GM12878 (cell line): Measurements from ENCODE around the gene SCARF2. TPM values are rescaled to one million over a fixed set of nuclear protein-coding genes. Genes with fewer than 3 reads are reported as not detected.
"Not testable (repeated sequence)": the region's sequence is repeated elsewhere in the genome, so short reads cannot be mapped to it uniquely, and the experiment has no call there.

Experiments
- ATAC-seq: fragments of 200-7000 bp; cut with Tn5 transposase; 3 replicates; pipeline ENCODE4 v1.9.1; 2020; ENCODE audit warnings: mild to moderate bottlenecking, moderate library complexity
- BruUV-seq: library from RNA; stranded (reverse); fragments of 400-500 nt; replicated peaks from 2 replicates; lab custom pipeline; 2021; lab: Mats Ljungman, UMichigan
- CTCF ChIA-PET: fragments of 300-600 bp; sonication (Branson Sonifier 250); formaldehyde crosslinking; extraction: SDS; loops from one replicate; lab custom pipeline; 2021; ENCODE audit warnings: inconsistent platforms; lab: Yijun Ruan, JAX
- POLR2A ChIA-PET: fragments of 350-600 bp; formaldehyde crosslinking; extraction: SDS; loops from one replicate; lab custom pipeline; 2021; ENCODE audit warnings: inconsistent platforms; lab: Charles Lee
- RAD21 ChIA-PET: fragments of 300-600 bp; sonication (Branson Sonifier 250); formaldehyde crosslinking; loops from one replicate; lab custom pipeline; 2023; ENCODE audit warnings: antibody characterized with exemption; ENCODE audit not compliant: unreplicated experiment; lab: Charles Lee
- SMC1A ChIA-PET: fragments of 300-600 bp; sonication (Branson Sonifier 250); formaldehyde crosslinking; loops from one replicate; lab custom pipeline; 2023; ENCODE audit not compliant: unreplicated experiment, uncharacterized antibody; lab: Charles Lee
- DNase-seq: peaks from one replicate; pipeline ENCODE4 v3.0.0-alpha.2; 2011; ENCODE audit warnings: low read depth, low spot score
- FAIRE-seq: peaks from 3 replicates; lab custom pipeline; 2011; peaks lifted over from hg19 to GRCh38; lab: Jason Lieb, UNC
- H2AFZ ChIP-seq: 2 replicates; pipeline ENCODE4 v1.6.0; 2011; ENCODE audit warnings: low read depth, low read length, control low read depth; ENCODE audit not compliant: control insufficient read depth
- H3K27ac ChIP-seq: 2 replicates; pipeline ENCODE4 v1.5.1; 2011; ENCODE audit warnings: control low read depth; ENCODE audit not compliant: control insufficient read depth, insufficient read depth
- H3K27me3 ChIP-seq, 2 experiments: replicated peaks in 1 of 2; 2 replicates each; pipeline versions ENCODE4 v1.6.0 to v1.6.1; 2011; ENCODE audit warnings: low read length in 1 of 2; ENCODE audit not compliant: control insufficient read depth in 2 of 2, insufficient read depth in 2 of 2
- H3K36me3 ChIP-seq, 2 experiments: 2 replicates each; pipeline ENCODE4 v1.5.1; 2011; ENCODE audit warnings: low read length in 1 of 2; ENCODE audit not compliant: control insufficient read depth in 2 of 2, insufficient read depth in 2 of 2
- H3K4me1 ChIP-seq: 2 replicates; pipeline ENCODE4 v1.6.1; 2011; ENCODE audit warnings: mild to moderate bottlenecking, low read length, moderate library complexity, mixed read lengths; ENCODE audit not compliant: control insufficient read depth, insufficient read depth
- H3K4me2 ChIP-seq: 2 replicates; pipeline ENCODE4 v1.6.0; 2011; ENCODE audit warnings: control low read depth; ENCODE audit not compliant: control insufficient read depth, insufficient read depth
- H3K4me3 ChIP-seq: fragments of 200-600 bp; sonication (generic); 2 replicates; pipeline ENCODE4 v1.5.1; 2016
- H3K79me2 ChIP-seq: 2 replicates; pipeline ENCODE4 v1.6.0; 2011; ENCODE audit warnings: low read length; ENCODE audit not compliant: control insufficient read depth, insufficient read depth
- H3K9ac ChIP-seq: 2 replicates; pipeline ENCODE4 v1.8.0; 2011; ENCODE audit warnings: low read length, control low read depth, mixed read lengths; ENCODE audit not compliant: control insufficient read depth, insufficient read depth
- H3K9me3 ChIP-seq: replicated peaks from 3 replicates; pipeline ENCODE4 v1.5.1; 2011; ENCODE audit warnings: mild to moderate bottlenecking, low read length; ENCODE audit not compliant: control insufficient read depth, insufficient read depth
- H4K20me1 ChIP-seq: 2 replicates; pipeline ENCODE4 v1.6.0; 2011; ENCODE audit not compliant: control insufficient read depth, insufficient read depth
- BHLHE40 ChIP-seq, 2 experiments: fragments of 450-650 bp in 1 of 2; IDR thresholded peaks; 2 replicates each; pipeline ENCODE4 v1.6.1; 2011 to 2017; ENCODE audit warnings: low read depth in 2 of 2, borderline replicate concordance in 1 of 2, improper control_type of control experiment in 1 of 2, low read length in 1 of 2, mild to moderate bottlenecking in 1 of 2
- CBFB ChIP-seq: IDR thresholded peaks from 2 replicates; pipeline ENCODE4 v1.6.1; 2016; ENCODE audit warnings: antibody characterized with exemption, low read depth
- CEBPZ ChIP-seq: fragments of 150-350 bp; IDR thresholded peaks from 2 replicates; pipeline ENCODE4 v1.6.1; 2016; ENCODE audit warnings: low read depth, low read length
- GABPA ChIP-seq: IDR thresholded peaks from 2 replicates; pipeline ENCODE4 v1.6.1; 2014; ENCODE audit warnings: antibody characterized with exemption, low read depth, mild to moderate bottlenecking, inconsistent platforms
- HSF1 ChIP-seq: fragments of 150-350 bp; IDR thresholded peaks from 2 replicates; pipeline ENCODE4 v1.6.1; 2014; ENCODE audit warnings: mild to moderate bottlenecking, low read depth, low read length
- NR2C2 ChIP-seq: IDR thresholded peaks from 2 replicates; pipeline ENCODE4 v1.6.1; 2011; ENCODE audit warnings: borderline replicate concordance, low read depth; ENCODE audit not compliant: control insufficient read depth, insufficient read length
- PML ChIP-seq: IDR thresholded peaks from 2 replicates; pipeline ENCODE4 v1.6.1; 2012; ENCODE audit warnings: low read length, inconsistent platforms
- POU2F2 ChIP-seq: IDR thresholded peaks from 3 replicates; pipeline ENCODE4 v1.6.1; 2011; ENCODE audit warnings: low read depth, mild to moderate bottlenecking, low read length, borderline replicate concordance
- RAD21 ChIP-seq: IDR thresholded peaks from 2 replicates; pipeline ENCODE4 v1.6.1; 2011; ENCODE audit warnings: mild to moderate bottlenecking, low read depth, low read length, moderate library complexity; ENCODE audit not compliant: insufficient read depth
- RB1 ChIP-seq: fragments of 450-650 bp; formaldehyde crosslinking; IDR thresholded peaks from 2 replicates; pipeline ENCODE4 v1.6.1; 2017; ENCODE audit warnings: mild to moderate bottlenecking, borderline replicate concordance
- ZSCAN29 ChIP-seq: fragments of 450-650 bp; IDR thresholded peaks from 2 replicates; pipeline ENCODE4 v1.6.1; 2017; ENCODE audit warnings: mild to moderate bottlenecking, moderate library complexity
- WGBS: methylation state at CpG from one replicate; pipeline ENCODE4 v1.1.6; 2016; ENCODE audit warnings: low lambda C conversion rate; ENCODE audit not compliant: insufficient replicate concordance, insufficient coverage; ENCODE audit errors: missing lambda C conversion rate; 5-methylcytosine and 5-hydroxymethylcytosine counted together
- in situ Hi-C: fragments of 300-500 bp; cut with MboI; formaldehyde crosslinking; loops from 9 replicates; pipeline ENCODE4 v1.14.3; 2018; ENCODE audit warnings: mixed read lengths
- intact Hi-C: fragments of 100-400 bp; cut with micrococcal nuclease; formaldehyde crosslinking; loops from one replicate; pipeline ENCODE4 v1.14.2; 2022; ENCODE audit not compliant: unreplicated experiment
- polyA plus RNA-seq, 11 experiments: library from polyadenylated mRNA; depleted of rRNA in 4 of 11; unstranded in 6 of 11; stranded (reverse) in 5 of 11; fragments of >200 nt; fragmentation: Nextera tagmentation in 4 of 11; fragmentation: Illumina TruSeq in 1 of 11; extraction: Ambion mirVana in 4 of 11; extraction: Trizol in 1 of 11; gene quantifications; 1 replicate in 1 of 11; 2 replicates in 10 of 11; pipeline versions ENCODE4 v1.2.1 to v1.2.3, GENCODE V29; 2011 to 2016; ENCODE audit warnings: inconsistent platforms in 2 of 11, missing spikeins in 2 of 11, low read depth in 1 of 11
- total RNA-seq, 4 experiments: library from RNA; depleted of rRNA in 3 of 4; stranded (reverse); fragments of >200 nt in 3 of 4; fragmentation: Illumina TruSeq in 1 of 4; extraction: Trizol in 1 of 4; gene quantifications; 2 replicates each; pipeline versions ENCODE4 v1.2.1 to v1.2.3, GENCODE V29; 2013 to 2021

The SCARF2 gene
- total and polyA plus RNA-seq, 10 of the 15 experiments (the other 5 are each of a cell fraction or from before 2014, with no cell fraction given), result 0.01 to 0.74 (median 0.17) TPM; not detected in 5

- H3K27ac ChIP-seq, H3K4me1 ChIP-seq, H3K27me3 ChIP-seq, DNase-seq, RAD21 ChIA-PET, H3K36me3 ChIP-seq, SMC1A ChIA-PET, CTCF ChIA-PET, H3K9ac ChIP-seq, intact Hi-C loops, H3K4me3 ChIP-seq, BruUV-seq, ATAC-seq, H3K4me2 ChIP-seq, H2AFZ ChIP-seq, H4K20me1 ChIP-seq, in situ Hi-C loops, FAIRE-seq, H3K79me2 ChIP-seq, H3K9me3 ChIP-seq: not testable (repeated sequence)
- POLR2A ChIA-PET, result interaction anchor here (0.6 kb wide), 1 partner anchor 27 kb away, joined by 3 read pairs; no protein-coding TSS in a partner anchor
- WGBS, result 95% methylated on average over 15 of the region's 15 CpGs
Observed at GRCh38 chr22:20451129-20451778, 13.6 kb upstream of the SCARF2 start.

GRCh38 chr22:20450551-20450906 lies 12.9 kb upstream of the SCARF2 start:
- no peak for ATAC-seq
- no peak overlapping the region for H3K9ac ChIP-seq
- FAIRE-seq, result peak; percentile 44
- H3K79me2 ChIP-seq, result no peaks in the 10 kb centered on the region
- no peak for DNase-seq
- no peak overlapping the region for H3K4me2 ChIP-seq
- in situ Hi-C loops (no loop called here), intact Hi-C loops (no loop called here)
- H4K20me1 ChIP-seq, result no peaks in the 10 kb centered on the region
- WGBS, result 100% methylated on average over 1 of the region's 1 CpG
- ChIA-PET SMC1A (interaction anchor here (0.6 kb wide), 1 partner anchor 1631 kb away, joined by 4 read pairs; no protein-coding TSS in a partner anchor), CTCF (no interaction called here), RAD21 (no interaction called here), POLR2A (no interaction called here)
- TF ChIP-seq GABPA (no peak), ZSCAN29 (no peak), HSF1 (no peak), RAD21 (no peak), CEBPZ (no peak), PML (no peak), POU2F2 (no peak), RB1 (no peak), NR2C2 (no peak), BHLHE40 (IDR thresholded peaks at IDR 0.05; ENCODE audit: borderline replicate concordance in 1 of 2, low read depth in 2 of 2, low read length in 1 of 2) (no peak), CBFB (no peak)
- no peak overlapping the region for H3K4me3 ChIP-seq
- H3K27ac ChIP-seq, result no peak overlapping the region
- no peaks in the 10 kb centered on the region for H3K4me1 ChIP-seq
- no TSS peak for BruUV-seq
- no peaks in the 10 kb centered on the region for H3K9me3 ChIP-seq
- H3K36me3 ChIP-seq, result no peaks in the 10 kb centered on the region
- H3K27me3 ChIP-seq, result no peaks in the 10 kb centered on the region
- H2AFZ ChIP-seq, result no peak overlapping the region
